Measurements from ENCODE around the gene COL1A1. TPM values are rescaled to one million over a fixed set of nuclear protein-coding genes. Genes with fewer than 3 reads are reported as not detected.

Gene COL1A1
- total and polyA plus RNA-seq, 2 experiments from 2014 or later: 1,063 to 6,071 TPM

DNA sequence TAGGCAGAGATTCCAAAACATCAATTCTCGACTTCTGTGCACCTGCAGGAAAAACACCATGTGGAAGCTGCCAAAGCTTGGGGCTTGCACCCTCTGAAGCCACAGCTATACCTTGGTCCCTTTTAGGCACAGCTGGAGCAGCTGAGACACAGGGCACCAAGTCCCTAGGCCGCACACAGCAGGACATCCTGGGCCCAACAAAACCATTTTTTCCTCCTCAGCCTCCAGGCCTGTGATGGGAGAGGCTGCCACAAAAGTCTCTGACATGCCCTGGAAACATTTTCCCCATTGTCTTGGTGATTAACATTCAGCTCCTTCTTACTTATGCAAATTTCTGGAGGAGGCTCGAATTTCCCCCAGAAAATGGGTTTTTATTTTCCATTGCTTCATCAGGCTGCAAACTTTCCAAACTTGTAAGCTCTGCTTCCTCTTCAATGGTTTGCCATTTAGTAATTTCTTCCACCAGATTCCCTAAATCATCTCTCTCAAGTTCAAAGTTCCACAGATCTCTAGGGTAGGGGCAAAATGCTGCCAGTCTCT lies 24.3 kb upstream of the COL1A1 start:
- Histone ChIP-seq H3K4me1 (ENCODE audit: insufficient read depth) (peaks cover 15% of the 10 kb centered on the region), H3K4me2 (no peak overlapping the region), H3K27ac (no peak overlapping the region), H3K27me3 (no peaks in the 10 kb centered on the region), H2AFZ (no peak overlapping the region), H3K9me2 (replicated peaks; ENCODE audit: insufficient read depth) (no peaks in the 10 kb centered on the region), H4K20me1 (ENCODE audit: insufficient read depth, poor library complexity, severe bottlenecking) (no peaks in the 10 kb centered on the region), H3K4me3 (no peak overlapping the region), H3K36me3 (replicated peaks; ENCODE audit: insufficient read depth, low read depth) (no peaks in the 10 kb centered on the region), H3K79me2 (no peaks in the 10 kb centered on the region), H3K9me3 (ENCODE audit: low read depth) (no peaks in the 10 kb centered on the region)
- no peak for DNase-seq (ENCODE audit: low spot score)
- WGBS (ENCODE audit: low lambda C conversion rate, missing lambda C conversion rate): 85% methylated on average over 3 of the region's 3 CpGs
- TF ChIP-seq EZH2 (IDR thresholded peaks at IDR 0.05; ENCODE audit: borderline replicate concordance) (no peak), EZH2phosphoT487 (IDR thresholded peaks at IDR 0.05; ENCODE audit: low read depth, severe bottlenecking, unreplicated experiment) (no peak)
- TF ChIP-seq, protein P1, sequence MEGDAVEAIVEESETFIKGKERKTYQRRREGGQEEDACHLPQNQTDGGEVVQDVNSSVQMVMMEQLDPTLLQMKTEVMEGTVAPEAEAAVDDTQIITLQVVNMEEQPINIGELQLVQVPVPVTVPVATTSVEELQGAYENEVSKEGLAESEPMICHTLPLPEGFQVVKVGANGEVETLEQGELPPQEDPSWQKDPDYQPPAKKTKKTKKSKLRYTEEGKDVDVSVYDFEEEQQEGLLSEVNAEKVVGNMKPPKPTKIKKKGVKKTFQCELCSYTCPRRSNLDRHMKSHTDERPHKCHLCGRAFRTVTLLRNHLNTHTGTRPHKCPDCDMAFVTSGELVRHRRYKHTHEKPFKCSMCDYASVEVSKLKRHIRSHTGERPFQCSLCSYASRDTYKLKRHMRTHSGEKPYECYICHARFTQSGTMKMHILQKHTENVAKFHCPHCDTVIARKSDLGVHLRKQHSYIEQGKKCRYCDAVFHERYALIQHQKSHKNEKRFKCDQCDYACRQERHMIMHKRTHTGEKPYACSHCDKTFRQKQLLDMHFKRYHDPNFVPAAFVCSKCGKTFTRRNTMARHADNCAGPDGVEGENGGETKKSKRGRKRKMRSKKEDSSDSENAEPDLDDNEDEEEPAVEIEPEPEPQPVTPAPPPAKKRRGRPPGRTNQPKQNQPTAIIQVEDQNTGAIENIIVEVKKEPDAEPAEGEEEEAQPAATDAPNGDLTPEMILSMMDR (IDR thresholded peaks at IDR 0.05; ENCODE audit: poor library complexity): no peak

DNA sequence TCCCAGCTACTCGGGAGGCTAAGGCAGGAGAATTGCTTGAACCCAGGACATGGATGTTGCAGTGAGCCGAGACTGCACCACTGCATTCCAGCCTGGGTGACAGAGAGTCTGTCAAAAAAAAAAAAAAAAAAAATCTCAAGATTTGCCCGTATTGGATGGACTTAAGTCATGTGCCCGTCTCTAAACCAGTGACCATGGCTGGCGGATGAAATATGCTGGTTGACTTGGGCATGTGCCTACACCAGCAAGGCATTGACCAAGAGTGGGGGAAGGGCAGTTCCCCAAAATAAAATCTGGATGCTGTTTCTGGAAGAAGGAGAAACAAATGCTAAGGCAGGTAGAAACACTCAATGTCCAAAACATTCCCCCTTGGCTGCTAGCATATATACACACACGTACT lies 21.5 kb upstream of the COL1A1 start:
- Histone ChIP-seq H3K4me2 (no peak overlapping the region), H3K27ac (peak overlapping the region; percentile 77), H3K9me2 (replicated peaks; ENCODE audit: insufficient read depth) (no peaks in the 10 kb centered on the region), H3K4me1 (ENCODE audit: insufficient read depth) (peaks cover 34% of the 10 kb centered on the region), H3K27me3 (no peaks in the 10 kb centered on the region), H2AFZ (no peak overlapping the region), H3K36me3 (replicated peaks; ENCODE audit: insufficient read depth, low read depth) (no peaks in the 10 kb centered on the region), H3K79me2 (no peaks in the 10 kb centered on the region), H4K20me1 (ENCODE audit: insufficient read depth, poor library complexity, severe bottlenecking) (no peaks in the 10 kb centered on the region), H3K9me3 (ENCODE audit: low read depth) (no peaks in the 10 kb centered on the region), H3K4me3 (no peak overlapping the region)
- no peak for TF ChIP-seq EZH2phosphoT487 (IDR thresholded peaks at IDR 0.05; ENCODE audit: low read depth, severe bottlenecking, unreplicated experiment)
- TF ChIP-seq, protein P1 (IDR thresholded peaks at IDR 0.05; ENCODE audit: poor library complexity): no peak
- TF ChIP-seq EZH2 (IDR thresholded peaks at IDR 0.05; ENCODE audit: borderline replicate concordance): no peak
- WGBS (ENCODE audit: low lambda C conversion rate, missing lambda C conversion rate): 88% methylated on average over 6 of the region's 6 CpGs
- DNase-seq (ENCODE audit: low spot score): no peak

DNA sequence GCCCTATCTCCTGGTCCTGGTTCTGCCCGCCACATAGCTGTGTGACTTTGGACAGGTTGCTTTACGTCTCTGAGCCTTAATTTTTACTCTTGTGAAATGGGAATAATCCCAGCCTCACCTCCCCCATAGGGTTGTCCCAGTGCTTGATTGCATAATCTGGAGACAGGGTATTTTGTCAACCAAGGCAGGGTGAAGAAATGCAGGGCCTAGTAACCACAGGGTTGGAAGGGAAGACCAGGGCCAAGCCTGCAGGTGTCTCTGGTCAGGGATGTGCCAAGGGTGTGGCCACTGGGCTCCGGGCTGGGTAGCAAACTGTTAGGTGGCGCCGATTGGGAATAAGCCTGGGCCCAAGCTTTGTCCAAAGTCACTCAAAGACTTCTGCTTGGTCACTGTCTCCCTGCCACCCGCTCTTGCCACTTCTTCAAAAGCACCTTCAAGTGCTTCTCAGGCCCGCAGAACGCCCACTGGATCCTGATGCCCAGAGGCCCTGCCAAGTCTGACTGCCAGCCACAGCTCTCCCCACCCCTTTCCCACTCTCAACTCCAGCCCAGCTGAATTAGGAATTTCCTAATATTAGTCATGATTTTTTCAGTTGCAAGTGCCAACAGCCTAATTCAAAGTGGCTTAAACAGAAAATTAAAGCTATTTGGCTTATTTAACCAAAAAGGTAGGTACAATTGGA lies 20.6 kb upstream of the COL1A1 start:
- peak overlapping the region; percentile 9 for H3K4me2 ChIP-seq
- H4K20me1 ChIP-seq (ENCODE audit: insufficient read depth, poor library complexity, severe bottlenecking): no peaks in the 10 kb centered on the region
- H2AFZ ChIP-seq: no peak overlapping the region
- H3K4me3 ChIP-seq: no peak overlapping the region
- H3K36me3 ChIP-seq (replicated peaks; ENCODE audit: insufficient read depth, low read depth): no peaks in the 10 kb centered on the region
- peaks cover 40% of the 10 kb centered on the region for H3K4me1 ChIP-seq (ENCODE audit: insufficient read depth)
- 92% methylated on average over 8 of the region's 8 CpGs for WGBS (ENCODE audit: low lambda C conversion rate, missing lambda C conversion rate)
- peak overlapping the region; percentile 77 for H3K27ac ChIP-seq
- TF ChIP-seq EZH2 (IDR thresholded peaks at IDR 0.05; ENCODE audit: borderline replicate concordance) (no peak), EZH2phosphoT487 (IDR thresholded peaks at IDR 0.05; ENCODE audit: low read depth, severe bottlenecking, unreplicated experiment) (no peak)
- TF ChIP-seq, protein P1 (IDR thresholded peaks at IDR 0.05; ENCODE audit: poor library complexity): no peak
- H3K79me2 ChIP-seq: no peaks in the 10 kb centered on the region
- H3K9me2 ChIP-seq (replicated peaks; ENCODE audit: insufficient read depth): no peaks in the 10 kb centered on the region
- DNase-seq (ENCODE audit: low spot score): peak; percentile 18
- no peaks in the 10 kb centered on the region for H3K9me3 ChIP-seq (ENCODE audit: low read depth)
- H3K27me3 ChIP-seq: no peaks in the 10 kb centered on the region

All from hepatocyte (in vitro differentiated cells).